Measurements from ENCODE around the gene ADAMTS18.

ADAMTS18 gene

DNA sequence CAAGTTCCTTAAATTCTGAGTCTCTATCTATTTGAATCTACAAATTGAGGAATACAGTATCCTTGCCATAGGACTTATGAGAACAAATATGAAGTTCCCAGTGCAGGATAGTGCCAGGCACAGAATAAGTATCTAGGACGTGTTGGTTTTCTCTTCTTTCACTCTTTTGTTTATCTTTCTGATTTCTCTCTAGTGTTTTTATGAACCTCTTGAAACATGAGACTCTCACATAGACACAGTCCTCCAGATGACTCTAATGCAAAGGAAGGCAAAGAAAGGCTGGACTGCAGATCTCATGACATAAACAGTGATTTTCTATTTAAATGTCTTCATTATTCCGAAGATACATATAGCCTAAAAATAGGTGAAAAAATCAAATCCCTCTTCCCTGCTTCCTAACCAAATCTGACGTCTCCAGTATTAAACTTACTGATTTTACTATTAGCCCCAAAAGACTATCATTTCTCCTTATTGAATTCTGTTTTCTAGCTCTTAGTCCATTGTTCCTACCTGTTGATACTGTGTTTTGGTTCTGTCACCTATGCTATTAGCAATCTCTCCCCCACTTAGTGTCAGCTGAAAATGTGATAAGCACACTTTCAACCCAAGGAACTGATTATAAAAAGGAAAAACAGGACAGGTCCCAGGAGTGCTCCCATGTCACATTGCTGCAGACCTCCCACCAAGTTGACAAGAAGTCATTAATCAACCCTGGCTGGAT lies 24.9 kb upstream of the ADAMTS18 start:
- Histone ChIP-seq H3K27ac (no peak overlapping the region), H3K4me3 (IDR thresholded peaks at IDR 0.05; ENCODE audit: insufficient read depth, low read depth, low read length) (no peak overlapping the region), H3K36me3 (ENCODE audit: insufficient read depth) (no peaks in the 10 kb centered on the region), H4K20me1 (ENCODE audit: insufficient read depth) (no peaks in the 10 kb centered on the region), H3K4me1 (ENCODE audit: low read depth, poor library complexity, severe bottlenecking) (no peaks in the 10 kb centered on the region), H3K79me2 (ENCODE audit: insufficient read depth, low read depth) (no peaks in the 10 kb centered on the region), H3K4me2 (no peak overlapping the region), H3K27me3 (ENCODE audit: insufficient read depth, low read depth) (no peaks in the 10 kb centered on the region), H3K9ac (no peak overlapping the region), H2AFZ (ENCODE audit: low read depth) (no peak overlapping the region)
- TF ChIP-seq, protein P1, sequence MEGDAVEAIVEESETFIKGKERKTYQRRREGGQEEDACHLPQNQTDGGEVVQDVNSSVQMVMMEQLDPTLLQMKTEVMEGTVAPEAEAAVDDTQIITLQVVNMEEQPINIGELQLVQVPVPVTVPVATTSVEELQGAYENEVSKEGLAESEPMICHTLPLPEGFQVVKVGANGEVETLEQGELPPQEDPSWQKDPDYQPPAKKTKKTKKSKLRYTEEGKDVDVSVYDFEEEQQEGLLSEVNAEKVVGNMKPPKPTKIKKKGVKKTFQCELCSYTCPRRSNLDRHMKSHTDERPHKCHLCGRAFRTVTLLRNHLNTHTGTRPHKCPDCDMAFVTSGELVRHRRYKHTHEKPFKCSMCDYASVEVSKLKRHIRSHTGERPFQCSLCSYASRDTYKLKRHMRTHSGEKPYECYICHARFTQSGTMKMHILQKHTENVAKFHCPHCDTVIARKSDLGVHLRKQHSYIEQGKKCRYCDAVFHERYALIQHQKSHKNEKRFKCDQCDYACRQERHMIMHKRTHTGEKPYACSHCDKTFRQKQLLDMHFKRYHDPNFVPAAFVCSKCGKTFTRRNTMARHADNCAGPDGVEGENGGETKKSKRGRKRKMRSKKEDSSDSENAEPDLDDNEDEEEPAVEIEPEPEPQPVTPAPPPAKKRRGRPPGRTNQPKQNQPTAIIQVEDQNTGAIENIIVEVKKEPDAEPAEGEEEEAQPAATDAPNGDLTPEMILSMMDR (conservative IDR thresholded peaks at IDR 0.05; ENCODE audit: low read depth, low read length): no peak

DNA sequence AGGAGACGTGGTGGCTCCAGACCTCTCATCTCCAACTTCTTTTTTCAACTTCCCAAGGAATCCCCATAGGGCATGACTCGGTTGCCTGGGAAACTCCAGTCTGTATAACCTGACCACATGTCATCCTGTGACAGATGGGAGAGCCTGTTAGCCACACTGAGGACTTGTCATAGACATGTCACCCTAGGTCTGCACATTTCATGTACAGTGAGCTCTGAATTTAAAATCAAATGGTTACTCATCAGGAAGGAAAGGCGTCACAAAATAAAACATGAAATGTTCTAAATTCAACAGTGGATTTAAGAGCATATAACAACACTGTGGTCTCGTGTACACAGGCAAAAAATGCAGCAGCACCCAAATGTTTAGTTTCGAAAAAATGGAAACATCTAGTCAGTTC lies 22.2 kb upstream of the ADAMTS18 start:
- no peaks in the 10 kb centered on the region for H3K27me3 ChIP-seq (ENCODE audit: insufficient read depth, low read depth)
- H3K9ac ChIP-seq: no peak overlapping the region
- H4K20me1 ChIP-seq (ENCODE audit: insufficient read depth): no peaks in the 10 kb centered on the region
- H3K4me1 ChIP-seq (ENCODE audit: low read depth, poor library complexity, severe bottlenecking): no peaks in the 10 kb centered on the region
- no peak overlapping the region for H3K4me2 ChIP-seq
- TF ChIP-seq, protein P1 (conservative IDR thresholded peaks at IDR 0.05; ENCODE audit: low read depth, low read length): no peak
- H2AFZ ChIP-seq (ENCODE audit: low read depth): no peak overlapping the region
- H3K27ac ChIP-seq: no peak overlapping the region
- H3K36me3 ChIP-seq (ENCODE audit: insufficient read depth): no peaks in the 10 kb centered on the region
- H3K4me3 ChIP-seq (IDR thresholded peaks at IDR 0.05; ENCODE audit: insufficient read depth, low read depth, low read length): no peak overlapping the region
- H3K79me2 ChIP-seq (ENCODE audit: insufficient read depth, low read depth): no peaks in the 10 kb centered on the region

DNA sequence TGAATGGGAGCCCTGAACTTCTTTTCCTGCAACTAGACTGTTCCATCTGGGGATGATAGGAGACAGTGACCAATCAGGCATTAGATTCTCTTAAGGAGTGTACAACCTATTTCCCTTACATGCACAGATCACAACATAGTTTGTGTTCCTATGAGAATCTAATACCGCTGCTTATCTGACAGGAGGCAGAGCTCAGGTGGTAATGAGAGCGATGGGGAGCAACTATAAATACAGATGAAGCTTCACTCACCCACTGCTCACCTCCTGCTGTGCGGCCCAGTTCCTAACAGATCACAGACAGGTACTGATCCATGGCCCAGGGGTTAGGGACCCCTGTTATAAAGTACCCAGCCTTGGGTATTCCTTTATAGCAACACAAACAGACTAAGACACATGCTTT lies 17.4 kb upstream of the ADAMTS18 start:
- no peaks in the 10 kb centered on the region for H3K27me3 ChIP-seq (ENCODE audit: insufficient read depth, low read depth)
- H3K27ac ChIP-seq: no peak overlapping the region
- H2AFZ ChIP-seq (ENCODE audit: low read depth): no peak overlapping the region
- H3K79me2 ChIP-seq (ENCODE audit: insufficient read depth, low read depth): no peaks in the 10 kb centered on the region
- no peak overlapping the region for H3K4me2 ChIP-seq
- H4K20me1 ChIP-seq (ENCODE audit: insufficient read depth): no peaks in the 10 kb centered on the region
- no peaks in the 10 kb centered on the region for H3K36me3 ChIP-seq (ENCODE audit: insufficient read depth)
- no peak overlapping the region for H3K9ac ChIP-seq
- no peak overlapping the region for H3K4me3 ChIP-seq (IDR thresholded peaks at IDR 0.05; ENCODE audit: insufficient read depth, low read depth, low read length)
- no peaks in the 10 kb centered on the region for H3K4me1 ChIP-seq (ENCODE audit: low read depth, poor library complexity, severe bottlenecking)
- TF ChIP-seq, protein P1 (conservative IDR thresholded peaks at IDR 0.05; ENCODE audit: low read depth, low read length): no peak

DNA sequence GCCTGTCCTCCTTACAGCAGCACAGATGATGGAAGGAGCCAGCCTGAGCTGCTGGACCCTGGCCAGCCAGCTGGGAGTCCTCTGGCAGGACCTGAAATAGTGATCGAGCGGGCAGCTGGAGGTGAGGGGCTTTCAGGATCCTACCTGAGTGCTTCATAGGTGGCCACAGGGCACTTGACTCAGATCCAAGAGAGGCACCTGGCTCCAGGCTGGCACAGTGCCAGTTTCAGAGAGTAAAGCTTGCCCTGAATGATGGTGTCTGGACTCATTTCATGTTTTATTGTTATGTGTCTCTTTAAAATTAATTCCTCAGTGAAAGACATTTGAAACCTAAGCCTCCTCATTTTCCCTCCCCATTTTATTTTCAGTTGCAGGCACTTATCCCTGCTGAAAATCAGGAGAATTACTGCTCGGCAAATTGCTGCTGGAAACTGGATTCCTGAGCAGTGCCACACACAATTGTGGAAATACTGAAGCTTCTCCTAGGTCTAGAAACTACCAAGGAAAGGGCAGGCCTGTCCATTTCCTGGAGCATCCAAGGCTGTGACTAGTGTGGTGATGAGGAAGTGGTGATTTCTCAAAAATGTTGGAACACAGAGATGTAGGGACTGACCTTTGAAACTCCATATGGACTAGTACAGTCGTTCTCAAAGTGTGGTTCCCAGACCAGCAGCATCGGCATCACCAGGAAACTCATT lies 16.1 kb upstream of the ADAMTS18 start:
- Histone ChIP-seq H3K9ac (no peak overlapping the region), H4K20me1 (ENCODE audit: insufficient read depth) (no peaks in the 10 kb centered on the region), H3K4me2 (no peak overlapping the region), H3K4me1 (ENCODE audit: low read depth, poor library complexity, severe bottlenecking) (no peaks in the 10 kb centered on the region), H3K36me3 (ENCODE audit: insufficient read depth) (no peaks in the 10 kb centered on the region), H3K79me2 (ENCODE audit: insufficient read depth, low read depth) (no peaks in the 10 kb centered on the region), H3K27ac (no peak overlapping the region), H3K4me3 (IDR thresholded peaks at IDR 0.05; ENCODE audit: insufficient read depth, low read depth, low read length) (no peak overlapping the region), H2AFZ (ENCODE audit: low read depth) (no peak overlapping the region), H3K27me3 (ENCODE audit: insufficient read depth, low read depth) (no peaks in the 10 kb centered on the region)
- TF ChIP-seq, protein P1 (conservative IDR thresholded peaks at IDR 0.05; ENCODE audit: low read depth, low read length): no peak

Data from KMS-11 (cell line).